Osteoblast (primary cell): ENCODE results near the gene WASF2. TPM values are rescaled to one million over a fixed set of nuclear protein-coding genes. Genes with fewer than 3 reads are reported as not detected.
"Not testable (repeated sequence)": the region's sequence is repeated elsewhere in the genome, so short reads cannot be mapped to it uniquely, and the experiment has no call there.

Experiments
- DNase-seq: peaks from one replicate; pipeline ENCODE4 v3.0.0; 2011; ENCODE audit warnings: low spot score, mixed read lengths; ENCODE audit not compliant: insufficient read length; ENCODE audit errors: missing footprints
- H2AFZ ChIP-seq: 2 replicates; pipeline ENCODE4 v1.6.0; 2011; ENCODE audit warnings: mild to moderate bottlenecking, low read length
- H3K27ac ChIP-seq: 2 replicates; pipeline ENCODE4 v1.5.1; 2011; ENCODE audit warnings: mild to moderate bottlenecking, low read depth, low read length, moderate library complexity
- H3K27me3 ChIP-seq: 2 replicates; pipeline ENCODE4 v1.6.0; 2012; ENCODE audit warnings: mild to moderate bottlenecking, control low read depth, inconsistent platforms, low read length, moderate library complexity; ENCODE audit not compliant: insufficient read depth
- H3K36me3 ChIP-seq: 2 replicates; pipeline ENCODE4 v1.5.1; 2011; ENCODE audit warnings: mild to moderate bottlenecking, low read length, control low read depth, moderate library complexity; ENCODE audit not compliant: insufficient read depth
- H3K4me1 ChIP-seq: 2 replicates; pipeline ENCODE4 v1.5.1; 2011; ENCODE audit warnings: mild to moderate bottlenecking, low read length, control low read depth, moderate library complexity; ENCODE audit not compliant: insufficient read depth
- H3K4me2 ChIP-seq: 2 replicates; pipeline ENCODE4 v1.6.0; 2011; ENCODE audit warnings: mild to moderate bottlenecking, low read length; ENCODE audit not compliant: insufficient read depth
- H3K4me3 ChIP-seq: fragments of 200-600 bp; sonication (generic); 3 replicates; pipeline ENCODE4 v1.5.1; 2012; ENCODE audit warnings: mild to moderate bottlenecking, low read length, inconsistent platforms; ENCODE audit not compliant: insufficient read depth
- H3K79me2 ChIP-seq: 2 replicates; pipeline ENCODE4 v1.6.0; 2012; ENCODE audit warnings: mild to moderate bottlenecking, low read length, control low read depth, inconsistent platforms; ENCODE audit not compliant: insufficient read depth
- H3K9me3 ChIP-seq: 2 replicates; pipeline ENCODE4 v1.5.1; 2011; ENCODE audit warnings: low read depth, low read length, control low read depth
- H4K20me1 ChIP-seq: 2 replicates; pipeline ENCODE4 v1.6.0; 2012; ENCODE audit warnings: mild to moderate bottlenecking, low read length, control low read depth; ENCODE audit not compliant: insufficient read depth
- CTCF ChIP-seq: IDR thresholded peaks from 2 replicates; pipeline ENCODE4 v1.5.1; 2011; ENCODE audit warnings: mild to moderate bottlenecking, low read depth, low read length, moderate library complexity; ENCODE audit errors: extremely low read depth
- total RNA-seq: library from RNA; depleted of rRNA; stranded (reverse); fragments of >200 nt; gene quantifications from 2 replicates; pipeline ENCODE4 v1.2.3, GENCODE V29; 2012

WASF2 gene
- total RNA-seq, 1 donor: 24.6 TPM

DNA sequence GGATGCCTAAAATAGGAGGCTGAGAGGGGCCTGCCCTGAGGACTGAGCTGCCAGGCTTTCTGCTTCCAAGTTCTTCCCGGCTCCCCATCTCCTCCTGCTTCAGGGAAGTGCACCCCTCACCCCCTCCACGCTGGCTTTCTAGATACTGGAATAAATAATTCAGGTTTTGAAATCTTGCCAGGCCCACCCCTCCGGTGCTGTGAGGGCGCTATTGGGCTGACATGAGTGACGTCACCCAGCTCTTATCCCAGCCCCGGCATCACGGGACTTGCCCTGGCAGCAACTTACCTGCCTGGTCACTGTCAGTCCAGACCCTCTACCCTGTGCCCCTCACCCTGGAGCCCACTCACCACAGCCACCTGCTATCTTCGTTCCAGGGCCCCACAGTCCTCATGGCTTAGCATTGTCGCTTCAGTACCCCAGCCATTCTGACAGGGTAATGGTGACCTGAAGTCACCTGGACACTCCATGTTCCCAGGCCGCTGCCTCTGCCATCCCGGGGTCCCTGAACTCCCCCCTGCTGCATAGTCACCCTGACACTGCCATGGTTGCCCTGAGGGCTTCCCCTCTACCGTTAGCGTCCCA lies 98.4 kb downstream of the WASF2 start:
- DNase-seq: peak; percentile 95
- no peaks in the 10 kb centered on the region for H3K9me3 ChIP-seq
- peak overlapping the region; percentile 80 for H3K4me3 ChIP-seq
- peaks cover 3% of the 10 kb centered on the region for H3K27me3 ChIP-seq
- H3K36me3 ChIP-seq: no peaks in the 10 kb centered on the region
- H3K4me1 ChIP-seq: peaks cover 27% of the 10 kb centered on the region
- peak overlapping the region; percentile 79 for H2AFZ ChIP-seq
- no peaks in the 10 kb centered on the region for H4K20me1 ChIP-seq
- TF ChIP-seq CTCF: peak; percentile 11
- H3K4me2 ChIP-seq: peak overlapping the region; percentile 89
- H3K79me2 ChIP-seq: peaks cover 17% of the 10 kb centered on the region
- peak overlapping the region; percentile 76 for H3K27ac ChIP-seq

DNA sequence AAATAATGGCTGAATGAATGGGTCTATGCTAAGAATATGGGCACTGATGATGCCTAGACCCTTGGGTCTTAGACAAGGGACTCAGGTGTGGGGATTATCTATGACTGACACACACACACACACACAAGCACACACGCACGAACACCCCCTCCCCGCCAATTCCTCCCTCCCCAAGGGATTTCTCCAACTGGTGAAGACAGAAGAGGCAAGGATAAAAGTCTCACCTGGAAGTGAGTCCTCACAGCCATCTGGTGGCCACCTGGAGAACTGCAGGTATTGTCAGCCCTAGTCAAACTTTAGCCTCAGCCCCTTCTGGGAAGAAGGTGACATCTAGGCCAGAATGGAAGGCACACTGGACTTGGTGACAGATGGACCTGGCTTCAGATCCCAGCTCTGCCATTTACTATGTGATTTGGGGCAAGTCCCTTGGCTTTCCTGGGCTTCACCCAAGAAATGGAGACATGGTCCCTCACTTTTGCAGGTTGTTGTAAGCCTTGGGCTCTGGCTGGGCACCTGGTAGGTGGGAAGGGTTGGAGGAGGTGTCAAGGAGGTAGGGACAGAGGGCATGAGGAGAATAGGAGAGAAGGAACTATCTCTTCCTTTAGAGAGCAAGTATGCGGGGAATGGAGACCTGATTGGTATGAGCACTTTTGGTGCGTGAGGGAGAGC lies 101.5 kb downstream of the WASF2 start:
- no peak overlapping the region for H3K4me2 ChIP-seq
- peaks cover 3% of the 10 kb centered on the region for H3K27me3 ChIP-seq

GRCh38 chr1:27384797-27385196 lies 105.2 kb downstream of the WASF2 start:
- H3K4me3 ChIP-seq, H3K27ac ChIP-seq, H3K27me3 ChIP-seq, H3K4me2 ChIP-seq, H3K36me3 ChIP-seq, H3K4me1 ChIP-seq, H3K9me3 ChIP-seq, H3K79me2 ChIP-seq, H2AFZ ChIP-seq, H4K20me1 ChIP-seq, DNase-seq: not testable (repeated sequence)

More for the DNA sequence above, 101.5 kb downstream of the WASF2 start:
- H2AFZ ChIP-seq: no peak overlapping the region
- no peaks in the 10 kb centered on the region for H4K20me1 ChIP-seq
- no peaks in the 10 kb centered on the region for H3K9me3 ChIP-seq
- H3K4me3 ChIP-seq: no peak overlapping the region
- DNase-seq: peak; percentile 89
- peak; percentile 79 for TF ChIP-seq CTCF
- H3K4me1 ChIP-seq: peaks cover 17% of the 10 kb centered on the region
- H3K36me3 ChIP-seq: no peaks in the 10 kb centered on the region
- H3K79me2 ChIP-seq: peaks cover 10% of the 10 kb centered on the region
- H3K27ac ChIP-seq: no peak overlapping the region

- Histone ChIP-seq H3K79me2 (no peaks in the 10 kb centered on the region), H2AFZ (no peak overlapping the region), H3K4me3 (no peak overlapping the region), H3K27me3 (no peaks in the 10 kb centered on the region), H4K20me1 (no peaks in the 10 kb centered on the region), H3K9me3 (no peaks in the 10 kb centered on the region), H3K27ac (no peak overlapping the region), H3K4me2 (no peak overlapping the region), H3K4me1 (no peaks in the 10 kb centered on the region), H3K36me3 (no peaks in the 10 kb centered on the region)
- no peak for DNase-seq
- TF ChIP-seq CTCF: no peak
Observed at GRCh38 chr1:27383661-27384060, 106.3 kb downstream of the WASF2 start.
